Rectal smooth muscle tissue (tissue), 1 donor: ENCODE results near the gene DDX6.
"Not testable (repeated sequence)": the region's sequence is repeated elsewhere in the genome, so short reads cannot be mapped to it uniquely, and the experiment has no call there.

Experiments used
- H3K27ac ChIP-seq: one replicate; pipeline ENCODE4 v1.7.0; 2013; ENCODE audit warnings: low read depth, low read length, inconsistent platforms
- H3K27me3 ChIP-seq: one replicate; pipeline ENCODE4 v1.7.0; 2013; ENCODE audit warnings: low read length; ENCODE audit not compliant: control insufficient read depth, insufficient read depth
- H3K36me3 ChIP-seq: one replicate; pipeline ENCODE4 v1.7.0; 2013; ENCODE audit warnings: low read length; ENCODE audit not compliant: control insufficient read depth, insufficient read depth
- H3K4me1 ChIP-seq: one replicate; pipeline ENCODE4 v1.7.0; 2013; ENCODE audit warnings: low read length; ENCODE audit not compliant: control insufficient read depth, insufficient read depth
- H3K4me3 ChIP-seq: one replicate; pipeline ENCODE4 v1.7.0; 2013; ENCODE audit warnings: low read length
- H3K9ac ChIP-seq: one replicate; pipeline ENCODE4 v1.7.0; 2013; ENCODE audit warnings: low read length

The DDX6 gene

GRCh38 chr11:118785362-118785761 is 5.6 kb downstream of the DDX6 start:
- Histone ChIP-seq H3K9ac (no peak overlapping the region), H3K4me1 (peaks cover 18% of the 10 kb centered on the region), H3K27ac (no peak overlapping the region), H3K4me3 (no peak overlapping the region), H3K27me3 (no peaks in the 10 kb centered on the region), H3K36me3 (peaks cover 2% of the 10 kb centered on the region)

- H3K27ac ChIP-seq = no peak overlapping the region
- no peaks in the 10 kb centered on the region for H3K27me3 ChIP-seq
- H3K4me3 ChIP-seq = no peak overlapping the region
- peaks cover 2% of the 10 kb centered on the region for H3K36me3 ChIP-seq
- H3K4me1 ChIP-seq = peaks cover 18% of the 10 kb centered on the region
- no peak overlapping the region for H3K9ac ChIP-seq
These were observed 7.1 kb downstream of the DDX6 start for GRCh38 chr11:118783724-118784495.

- H3K27me3 ChIP-seq, H3K36me3 ChIP-seq, H3K9ac ChIP-seq, H3K27ac ChIP-seq, H3K4me3 ChIP-seq: not testable (repeated sequence)
- peaks cover 15% of the 10 kb centered on the region for H3K4me1 ChIP-seq
These were observed 7.6 kb downstream of the DDX6 start for GRCh38 chr11:118783324-118783723.

- Histone ChIP-seq H3K27me3 (no peaks in the 10 kb centered on the region), H3K27ac (no peak overlapping the region), H3K4me3 (no peak overlapping the region), H3K9ac (no peak overlapping the region), H3K4me1 (peaks cover 3% of the 10 kb centered on the region), H3K36me3 (peaks cover 21% of the 10 kb centered on the region)
These were observed 12.1 kb downstream of the DDX6 start for GRCh38 chr11:118778898-118779297.

GRCh38 chr11:118774032-118774431 is 16.9 kb downstream of the DDX6 start:
- Histone ChIP-seq H3K27ac (no peak overlapping the region), H3K36me3 (peaks cover 22% of the 10 kb centered on the region), H3K4me1 (peaks cover 15% of the 10 kb centered on the region), H3K9ac (no peak overlapping the region), H3K27me3 (no peaks in the 10 kb centered on the region), H3K4me3 (no peak overlapping the region)

- no peak overlapping the region for H3K9ac ChIP-seq
- H3K27ac ChIP-seq = no peak overlapping the region
- H3K4me1 ChIP-seq = peaks cover 27% of the 10 kb centered on the region
- H3K27me3 ChIP-seq = no peaks in the 10 kb centered on the region
- H3K36me3 ChIP-seq = peaks cover 20% of the 10 kb centered on the region
- H3K4me3 ChIP-seq = no peak overlapping the region
These were observed 19.2 kb downstream of the DDX6 start for GRCh38 chr11:118771547-118772288.

- no peak overlapping the region for H3K4me3 ChIP-seq
- no peak overlapping the region for H3K27ac ChIP-seq
- H3K4me1 ChIP-seq = peaks cover 22% of the 10 kb centered on the region
- no peaks in the 10 kb centered on the region for H3K27me3 ChIP-seq
- H3K9ac ChIP-seq = no peak overlapping the region
- H3K36me3 ChIP-seq = peaks cover 13% of the 10 kb centered on the region
These were observed 22.3 kb downstream of the DDX6 start for GRCh38 chr11:118768690-118769089.

- Histone ChIP-seq H3K27me3 (no peaks in the 10 kb centered on the region), H3K36me3 (peaks cover 16% of the 10 kb centered on the region), H3K27ac (no peak overlapping the region), H3K4me1 (peaks cover 12% of the 10 kb centered on the region), H3K4me3 (no peak overlapping the region), H3K9ac (no peak overlapping the region)
These were observed 24.9 kb downstream of the DDX6 start for GRCh38 chr11:118766035-118766434.

- H3K4me1 ChIP-seq = peaks cover 12% of the 10 kb centered on the region
- not testable (repeated sequence) for H3K27me3 ChIP-seq, H3K4me3 ChIP-seq, H3K9ac ChIP-seq, H3K27ac ChIP-seq
- H3K36me3 ChIP-seq = peaks cover 17% of the 10 kb centered on the region
These were observed 25.8 kb downstream of the DDX6 start for GRCh38 chr11:118765095-118765691.

GRCh38 chr11:118763041-118763440 is 27.9 kb downstream of the DDX6 start:
- H3K36me3 ChIP-seq = peaks cover 28% of the 10 kb centered on the region
- H3K9ac ChIP-seq = no peak overlapping the region

GRCh38 chr11:118761981-118762380 is 29.0 kb downstream of the DDX6 start:
- H3K4me1 ChIP-seq = not testable (repeated sequence)

More at GRCh38 chr11:118763041-118763440, 27.9 kb downstream of the DDX6 start:
- H3K27ac ChIP-seq = no peak overlapping the region
- no peak overlapping the region for H3K4me3 ChIP-seq
- no peaks in the 10 kb centered on the region for H3K27me3 ChIP-seq
- peaks cover 4% of the 10 kb centered on the region for H3K4me1 ChIP-seq

GRCh38 chr11:118757876-118758399 is 33.0 kb downstream of the DDX6 start:
- H3K27ac ChIP-seq = no peak overlapping the region
- no peaks in the 10 kb centered on the region for H3K4me1 ChIP-seq
- H3K27me3 ChIP-seq = no peaks in the 10 kb centered on the region
- no peak overlapping the region for H3K4me3 ChIP-seq
- peaks cover 43% of the 10 kb centered on the region for H3K36me3 ChIP-seq
- H3K9ac ChIP-seq = no peak overlapping the region

More at GRCh38 chr11:118761981-118762380, 29.0 kb downstream of the DDX6 start:
- not testable (repeated sequence) for H3K9ac ChIP-seq, H3K27me3 ChIP-seq, H3K4me3 ChIP-seq, H3K27ac ChIP-seq
- H3K36me3 ChIP-seq = peaks cover 25% of the 10 kb centered on the region
